Hematopoietic multipotent progenitor cell (in vitro differentiated cells): ENCODE results near the gene JMJD1C. TPM values are rescaled to one million over a fixed set of nuclear protein-coding genes. Genes with fewer than 3 reads are reported as not detected.
A peak's percentile ranks its signal among the peaks of the same experiment; 100 is the strongest.

Source experiments
- DNase-seq, 3 donors: peaks; one replicate each; pipeline ENCODE4 v3.0.0-alpha.2; 2011 to 2015; ENCODE audit warnings: low read depth in 2 of 3, low spot score in 2 of 3
- total RNA-seq: library from RNA; depleted of rRNA; stranded (reverse); fragments of >200 nt; gene quantifications from one replicate; pipeline ENCODE4 v1.2.3, GENCODE V29; 2012

JMJD1C gene
- total RNA-seq, 1 donor = 177 TPM

DNA sequence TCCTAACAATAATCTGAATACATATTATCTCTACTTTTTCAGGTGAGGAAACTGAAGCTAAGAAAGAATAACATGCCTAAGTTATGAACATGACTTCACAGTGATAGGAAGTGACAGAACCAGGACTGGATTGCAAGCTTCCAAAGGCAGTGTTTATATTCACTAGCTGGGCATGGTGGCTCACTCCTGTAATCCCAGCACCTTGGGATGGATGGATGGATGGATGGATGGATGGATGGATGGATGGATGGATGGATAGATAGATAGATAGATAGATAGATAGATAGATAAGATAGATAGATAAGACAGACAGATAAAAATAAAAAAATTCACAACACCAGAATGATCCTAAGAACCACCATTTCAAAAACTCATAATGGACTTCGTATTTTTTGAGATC, 18.2 kb upstream of the JMJD1C start:
- no peak for DNase-seq

GRCh38 chr10:63481815-63482421, 16.1 kb upstream of the JMJD1C start:
- no peak for DNase-seq

- no peak for DNase-seq
Measured at GRCh38 chr10:63480237-63480636, 14.5 kb upstream of the JMJD1C start.

- DNase-seq = no peak
Measured at GRCh38 chr10:63478564-63478963, 12.8 kb upstream of the JMJD1C start.

- DNase-seq = no peak
Measured at GRCh38 chr10:63477927-63478326, 12.2 kb upstream of the JMJD1C start.

DNA sequence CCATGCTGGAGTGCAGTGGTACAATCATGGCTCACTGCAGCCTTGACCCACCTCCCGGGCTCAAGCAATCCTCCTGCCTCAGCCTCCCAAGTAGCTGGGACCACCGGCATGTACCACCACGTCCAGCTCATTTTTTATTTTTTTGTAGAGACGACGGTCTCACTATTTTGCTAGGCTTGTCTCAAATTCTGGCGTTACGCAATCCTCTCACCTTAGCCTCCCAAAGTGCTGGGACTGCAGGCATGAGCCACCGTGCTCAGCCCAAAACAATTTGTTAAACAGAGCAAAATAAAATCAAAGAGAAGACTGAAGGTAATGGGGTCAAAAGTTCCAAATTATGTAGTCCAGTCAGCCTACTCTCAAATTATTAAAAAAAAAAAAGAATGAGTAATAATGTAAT, 8.7 kb upstream of the JMJD1C start:
- no peak for DNase-seq

- DNase-seq = no peak
Measured at GRCh38 chr10:63470928-63471327, 5.2 kb upstream of the JMJD1C start.

DNA sequence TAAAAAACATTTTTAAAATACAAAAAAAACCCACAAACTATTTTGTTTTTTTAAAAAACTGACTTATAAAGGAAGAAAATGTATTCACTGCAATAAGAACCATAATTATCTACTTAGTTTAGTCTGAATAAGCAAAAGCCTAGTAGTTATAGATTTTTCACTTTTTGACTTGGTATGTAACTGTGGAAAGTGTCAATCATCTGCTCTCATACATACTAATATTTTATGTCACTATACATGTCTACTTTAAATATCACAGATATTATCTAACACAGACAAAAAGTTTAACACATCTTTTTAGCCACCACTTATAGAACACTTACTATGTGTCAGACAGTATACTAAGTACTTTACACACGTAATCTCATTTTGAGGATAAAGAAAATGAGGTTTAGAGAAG, 3.2 kb upstream of the JMJD1C start:
- DNase-seq = no peak

- DNase-seq = no peak
Measured at GRCh38 chr10:63467841-63468240, 2.1 kb upstream of the JMJD1C start.

GRCh38 chr10:63466144-63466935, 563 bp upstream of the JMJD1C start:
- peak; percentile 17 to 49 (median 41) for DNase-seq

GRCh38 chr10:63464402-63465292, 1.1 kb downstream of the JMJD1C start:
- DNase-seq = peak in 1 of 3 donors; percentile 28

DNA sequence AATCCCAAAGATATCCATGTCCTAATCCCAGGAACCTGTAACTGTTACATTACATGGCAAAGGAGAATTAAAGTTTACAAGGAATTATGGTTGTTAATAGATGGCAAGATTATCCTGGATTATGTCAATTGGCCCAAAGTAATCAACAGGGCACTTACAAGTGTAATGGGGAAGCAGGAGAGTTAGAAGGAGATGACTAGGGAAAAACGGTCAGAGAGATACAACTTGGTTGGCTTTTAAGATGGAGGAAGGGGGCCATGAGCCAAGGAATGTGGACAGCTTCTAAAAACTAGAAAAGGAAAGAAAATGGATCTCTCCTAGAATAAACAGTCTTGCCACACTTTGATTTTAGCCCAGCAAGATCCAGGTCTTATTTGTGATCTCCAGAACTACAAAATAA, 3.3 kb downstream of the JMJD1C start:
- no peak for DNase-seq

DNA sequence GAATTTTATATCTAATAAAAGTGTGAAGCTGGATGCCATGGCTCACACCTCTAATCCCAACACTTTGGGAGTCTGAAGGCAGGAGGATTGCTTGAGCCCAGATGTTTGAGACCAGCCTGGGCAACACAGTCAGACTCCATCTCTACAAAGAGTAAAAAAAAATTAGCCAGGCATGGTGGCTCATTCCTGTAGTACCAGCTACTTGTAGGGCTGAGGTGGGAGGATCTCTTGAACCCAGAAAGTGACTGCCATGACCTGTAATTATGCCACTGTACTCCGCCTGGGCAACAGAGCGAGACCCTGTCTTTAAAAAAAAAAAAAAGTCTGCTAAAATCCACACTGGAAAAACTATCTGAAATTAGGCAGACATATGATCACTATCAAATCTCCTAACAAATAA, 7.6 kb downstream of the JMJD1C start:
- DNase-seq = no peak

DNA sequence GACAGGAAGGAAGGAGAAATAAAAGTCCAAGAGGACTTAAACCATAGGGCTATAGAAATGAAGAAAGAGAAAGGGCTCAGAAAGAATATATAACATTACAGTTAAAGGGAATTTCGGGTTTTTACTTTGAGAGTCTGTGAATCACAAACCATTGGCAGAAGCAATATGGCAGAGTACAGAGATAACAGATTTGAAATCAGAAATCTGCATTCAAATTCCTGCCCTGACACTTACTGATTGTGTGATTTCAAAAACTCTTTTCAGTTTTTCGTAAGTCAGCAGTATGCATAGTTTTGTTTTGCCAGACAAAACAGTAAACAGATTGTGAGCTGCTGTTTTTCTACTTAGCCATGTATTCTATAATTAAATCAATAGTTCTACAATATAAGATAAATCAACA, 8.2 kb downstream of the JMJD1C start:
- no peak for DNase-seq

GRCh38 chr10:63456437-63457210, 9.2 kb downstream of the JMJD1C start:
- DNase-seq = no peak

- DNase-seq = no peak
Measured at GRCh38 chr10:63455507-63455906, 10.3 kb downstream of the JMJD1C start.

DNA sequence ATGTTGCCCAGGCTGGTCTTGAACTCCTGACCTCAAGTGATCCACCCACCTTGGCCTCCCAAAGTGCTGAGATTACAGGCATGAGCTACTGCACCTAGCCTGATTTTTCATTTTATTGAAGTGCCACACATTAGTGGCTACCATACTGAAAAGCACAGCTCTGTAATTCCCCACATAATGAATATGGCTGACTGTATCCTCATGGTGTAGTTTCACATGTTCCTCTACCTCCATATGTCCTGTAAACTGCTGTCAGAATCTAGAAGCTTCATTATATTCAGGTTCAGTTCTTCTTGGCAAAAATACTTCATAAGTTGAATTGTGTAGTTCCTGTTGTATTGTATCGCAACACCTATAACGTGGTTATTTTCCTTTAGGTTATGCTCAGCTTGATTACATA, 11.1 kb downstream of the JMJD1C start:
- no peak for DNase-seq

GRCh38 chr10:63452524-63452923, 13.3 kb downstream of the JMJD1C start:
- no peak for DNase-seq

DNA sequence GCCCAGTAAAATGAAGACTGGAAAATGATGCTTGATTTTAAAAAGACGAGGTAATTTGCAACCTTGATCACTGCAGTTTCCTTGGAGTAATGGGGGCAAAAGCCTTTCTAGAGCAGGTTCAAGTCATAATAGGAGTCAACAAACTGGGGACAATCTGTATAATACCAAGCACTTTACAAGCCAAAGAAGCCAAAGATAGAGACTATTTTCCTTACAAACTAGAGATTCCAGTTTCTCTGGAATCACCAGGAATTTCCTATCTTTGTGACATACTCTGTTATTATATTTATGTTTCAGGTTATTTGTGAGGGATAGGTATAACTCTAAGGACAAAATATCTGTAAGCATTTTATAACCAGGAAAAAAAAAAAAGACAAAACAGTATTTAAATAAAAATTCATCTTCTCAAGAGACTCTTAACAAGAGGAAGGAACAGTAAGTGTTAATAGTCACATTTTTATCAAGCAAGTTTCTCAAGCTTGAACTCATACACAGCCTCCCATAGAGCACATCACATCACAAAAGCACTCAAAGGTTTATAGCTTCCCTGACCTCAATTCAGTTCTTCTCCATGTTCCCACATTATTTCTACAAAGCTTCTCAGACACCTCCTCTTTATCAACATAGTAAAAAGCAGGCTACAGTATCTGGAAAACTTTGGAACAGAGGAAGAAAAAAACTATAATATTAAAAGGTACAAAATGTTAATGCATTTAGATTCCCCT, 18.9 kb downstream of the JMJD1C start:
- no peak for DNase-seq

DNA sequence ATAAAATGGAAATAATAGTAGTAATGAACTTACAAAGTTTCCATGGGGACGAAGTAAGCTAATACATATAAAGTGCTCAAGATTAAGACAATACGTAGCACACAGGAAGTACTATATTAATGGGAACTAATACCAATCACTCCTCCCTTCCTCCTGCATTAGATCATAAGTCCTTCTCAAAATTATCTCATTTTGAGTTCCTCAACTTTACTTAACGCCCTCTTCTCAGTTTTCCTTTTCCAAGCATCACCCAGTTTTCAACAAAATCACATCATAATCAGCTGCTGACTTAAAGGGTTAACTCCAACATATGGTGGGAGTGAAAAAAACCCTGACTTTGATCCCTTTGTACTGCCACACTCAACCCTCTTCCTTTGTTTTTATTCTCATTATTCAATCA, 24.4 kb downstream of the JMJD1C start:
- DNase-seq = no peak
